ENCODE data around the gene CHMP3. TPM values are rescaled to one million over a fixed set of nuclear protein-coding genes. Genes with fewer than 3 reads are reported as not detected.

CHMP3 gene
- total RNA-seq, 4 donors from 2014 or later, result 206 to 236 (median 211) TPM

GRCh38 chr2:86485103-86485502 is 78.1 kb downstream of the CHMP3 start:
- no peaks in the 10 kb centered on the region for H3K27me3 ChIP-seq
- no peak for TF ChIP-seq POLR2A (IDR thresholded peaks at IDR 0.05)
- ATAC-seq, result no peak
- peaks cover 11 to 98% of the 10 kb centered on the region in 2 donors for H3K36me3 ChIP-seq
- no peaks in the 10 kb centered on the region for H3K9me3 ChIP-seq
- H3K4me1 ChIP-seq, result peaks cover 11 to 50% (median 27%) of the 10 kb centered on the region in 3 donors
- H3K27ac ChIP-seq, result peak overlapping the region in 3 of 4 donors; percentile 58 to 80 (median 76)
- no peak overlapping the region for H3K4me3 ChIP-seq

GRCh38 chr2:86484385-86484784 is 78.9 kb downstream of the CHMP3 start:
- H3K27me3 ChIP-seq, result no peaks in the 10 kb centered on the region
- peak overlapping the region; percentile 37 to 85 (median 78) for H3K27ac ChIP-seq
- H3K4me3 ChIP-seq, result no peak overlapping the region
- 87 to 90% methylated on average over 2 to 3 of the region's 3 CpGs for WGBS, 2 donors (ENCODE audit: low coverage in 1 of 2)
- peaks cover 7 to 98% of the 10 kb centered on the region in 2 donors for H3K36me3 ChIP-seq
- TF ChIP-seq POLR2A (IDR thresholded peaks at IDR 0.05) (no peak), CTCF (IDR thresholded peaks at IDR 0.05) (no peak), EP300 (IDR thresholded peaks at IDR 0.05) (no peak)
- H3K4me1 ChIP-seq, result peaks cover 18 to 56% (median 27%) of the 10 kb centered on the region in 3 donors
- no peak for ATAC-seq
- H3K9me3 ChIP-seq, result no peaks in the 10 kb centered on the region

- no peak overlapping the region for H3K4me3 ChIP-seq
- H3K27ac ChIP-seq, result peak overlapping the region; percentile 62 to 85 (median 78)
- H3K9me3 ChIP-seq, result no peaks in the 10 kb centered on the region
- WGBS, 2 donors (ENCODE audit: low coverage in 1 of 2), result 78 to 84% methylated on average over 2 to 3 of the region's 3 CpGs
- no peak for ATAC-seq
- no peaks in the 10 kb centered on the region for H3K27me3 ChIP-seq
- H3K4me1 ChIP-seq, result peaks cover 18 to 57% (median 27%) of the 10 kb centered on the region in 3 donors
- H3K36me3 ChIP-seq, result peaks cover 7 to 98% of the 10 kb centered on the region in 2 donors
- TF ChIP-seq POLR2A (IDR thresholded peaks at IDR 0.05) (no peak), EP300 (IDR thresholded peaks at IDR 0.05) (no peak), POLR2AphosphoS5 (IDR thresholded peaks at IDR 0.05) (no peak)
Measured at GRCh38 chr2:86482034-86482433, 81.2 kb downstream of the CHMP3 start.

GRCh38 chr2:86480105-86480504 is 83.1 kb downstream of the CHMP3 start:
- peaks cover 18 to 71% (median 27%) of the 10 kb centered on the region in 3 donors for H3K4me1 ChIP-seq
- H3K27ac ChIP-seq, result peak overlapping the region in 3 of 4 donors; percentile 70 to 80 (median 76)
- ATAC-seq, result peak; percentile 59
- no peaks in the 10 kb centered on the region for H3K27me3 ChIP-seq
- H3K9me3 ChIP-seq, result no peaks in the 10 kb centered on the region
- H3K36me3 ChIP-seq, result peaks cover 8 to 96% of the 10 kb centered on the region in 2 donors
- no peak overlapping the region for H3K4me3 ChIP-seq
- 8 to 10% methylated on average over 2 to 7 of the region's 7 CpGs for WGBS, 2 donors (ENCODE audit: low coverage in 1 of 2)
- no peak for TF ChIP-seq CTCF (IDR thresholded peaks at IDR 0.05)
- no peak for TF ChIP-seq EP300 (IDR thresholded peaks at IDR 0.05)
- no peak for TF ChIP-seq POLR2AphosphoS5 (IDR thresholded peaks at IDR 0.05)
- TF ChIP-seq POLR2A (IDR thresholded peaks at IDR 0.05), result no peak

GRCh38 chr2:86477349-86477748 is 85.9 kb downstream of the CHMP3 start:
- H3K36me3 ChIP-seq, result peaks cover 14 to 96% of the 10 kb centered on the region in 2 donors
- TF ChIP-seq CTCF (IDR thresholded peaks at IDR 0.05) (no peak), EP300 (IDR thresholded peaks at IDR 0.05) (no peak), POLR2AphosphoS5 (IDR thresholded peaks at IDR 0.05) (no peak), POLR2A (IDR thresholded peaks at IDR 0.05) (no peak)
- no peaks in the 10 kb centered on the region for H3K9me3 ChIP-seq
- H3K4me3 ChIP-seq, result no peak overlapping the region
- no peak overlapping the region for H3K27ac ChIP-seq
- H3K27me3 ChIP-seq, result no peaks in the 10 kb centered on the region
- peaks cover 11 to 52% (median 17%) of the 10 kb centered on the region in 3 donors for H3K4me1 ChIP-seq
- ATAC-seq, result no peak

GRCh38 chr2:86476918-86477317 is 86.3 kb downstream of the CHMP3 start:
- Histone ChIP-seq H3K27ac (no peak overlapping the region), H3K4me1 (peaks cover 7 to 48% (median 13%) of the 10 kb centered on the region in 3 donors), H3K27me3 (no peaks in the 10 kb centered on the region), H3K36me3 (peaks cover 11 to 96% of the 10 kb centered on the region in 2 donors), H3K4me3 (no peak overlapping the region), H3K9me3 (no peaks in the 10 kb centered on the region)
- no peak for ATAC-seq
- no CpG with 5 or more reads among the region's 3 CpGs for WGBS, 2 donors (ENCODE audit: low coverage in 1 of 2)
- no peak for TF ChIP-seq POLR2AphosphoS5 (IDR thresholded peaks at IDR 0.05)
- TF ChIP-seq CTCF (IDR thresholded peaks at IDR 0.05), result no peak
- TF ChIP-seq EP300 (IDR thresholded peaks at IDR 0.05), result no peak
- TF ChIP-seq POLR2A (IDR thresholded peaks at IDR 0.05), result no peak

All from gastroesophageal sphincter (tissue), 4 donors.